ENCODE measurements around the gene ASXL3. TPM values are rescaled to one million over a fixed set of nuclear protein-coding genes. Genes with fewer than 3 reads are reported as not detected.

ASXL3 gene
- total RNA-seq, 2 experiments from 2014 or later = not detected

- ChIA-PET POLR2A (no interaction called here), CTCF (no interaction called here)
- Mint-ChIP-seq H3K4me3 (no peak overlapping the region), H3K4me1 (ENCODE audit: low read depth) (no peaks in the 10 kb centered on the region), H3K27me3 (peaks cover 5% of the 10 kb centered on the region), H3K9me3 (peaks cover 7% of the 10 kb centered on the region), H3K27ac (no peak overlapping the region), H3K36me3 (no peaks in the 10 kb centered on the region)
- no peak for DNase-seq
- intact Hi-C loops (cut with micrococcal nuclease) = no loop called here
Observed at GRCh38 chr18:33571998-33572787, 5.8 kb upstream of the ASXL3 start.

- CTCF ChIA-PET = no interaction called here
- Mint-ChIP-seq H3K4me3 (no peak overlapping the region), H3K27me3 (peaks cover 11% of the 10 kb centered on the region), H3K27ac (no peak overlapping the region), H3K36me3 (peaks cover 3% of the 10 kb centered on the region), H3K9me3 (no peaks in the 10 kb centered on the region), H3K4me1 (ENCODE audit: low read depth) (peaks cover 5% of the 10 kb centered on the region)
- POLR2A ChIA-PET = no interaction called here
- intact Hi-C loops (cut with micrococcal nuclease) = no loop called here
- DNase-seq = no peak
Observed at GRCh38 chr18:33573193-33573592, 4.8 kb upstream of the ASXL3 start.

DNA sequence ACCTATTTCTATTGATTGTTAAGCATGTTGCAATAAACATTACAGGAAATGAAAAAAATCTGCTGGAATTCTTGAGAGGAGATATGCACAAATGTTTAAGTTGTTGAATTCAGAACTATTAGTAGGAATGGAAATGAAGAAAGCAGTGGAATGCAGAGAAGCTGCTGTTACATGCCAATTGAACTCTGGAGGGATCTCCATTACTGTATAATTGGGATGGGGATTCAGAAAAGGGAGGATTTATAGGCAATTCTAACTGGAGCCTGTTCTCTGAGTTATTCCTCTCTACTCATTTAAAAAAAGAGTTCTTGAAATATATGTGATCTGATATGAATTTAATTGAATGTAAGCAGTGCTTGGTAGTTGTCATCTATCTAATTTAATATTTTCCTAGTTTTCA, 2.6 kb upstream of the ASXL3 start:
- intact Hi-C loops (cut with micrococcal nuclease) = no loop called here
- ChIA-PET CTCF (no interaction called here), POLR2A (no interaction called here)
- H3K36me3 Mint-ChIP-seq = peaks cover 3% of the 10 kb centered on the region
- H3K4me1 Mint-ChIP-seq (ENCODE audit: low read depth) = peaks cover 5% of the 10 kb centered on the region
- no peaks in the 10 kb centered on the region for H3K9me3 Mint-ChIP-seq
- DNase-seq = no peak
- H3K4me3 Mint-ChIP-seq = no peak overlapping the region
- H3K27ac Mint-ChIP-seq = no peak overlapping the region
- H3K27me3 Mint-ChIP-seq = peaks cover 13% of the 10 kb centered on the region

DNA sequence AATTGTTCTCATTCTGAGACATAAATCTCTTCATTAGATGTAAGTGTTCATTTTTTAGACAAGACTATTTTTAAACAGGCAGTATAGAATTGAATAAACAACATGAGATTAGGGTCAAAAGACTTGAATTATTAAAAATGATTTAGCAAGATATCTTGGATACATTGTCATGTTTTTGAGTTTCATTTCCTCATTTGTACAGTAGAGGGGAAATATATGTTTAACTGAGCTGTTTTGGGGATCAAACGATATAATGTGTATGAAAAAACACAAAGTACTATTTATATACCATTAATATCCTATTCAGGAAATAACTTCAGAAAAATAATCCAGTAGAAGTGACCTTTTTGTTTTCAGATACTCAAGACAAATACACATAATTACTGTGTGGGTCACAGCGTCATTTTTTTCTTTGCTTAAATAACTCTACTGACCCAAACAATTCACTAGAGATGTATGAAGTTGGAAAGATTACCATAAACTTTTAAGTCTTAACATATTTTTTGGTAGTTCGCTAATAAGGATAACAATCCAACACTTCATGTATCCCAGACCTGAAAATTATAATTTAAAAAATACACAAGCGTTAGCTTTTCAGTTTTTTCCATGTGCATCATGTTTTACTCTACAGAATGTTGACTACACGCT, 896 bp upstream of the ASXL3 start:
- H3K4me1 Mint-ChIP-seq (ENCODE audit: low read depth) = peaks cover 5% of the 10 kb centered on the region
- ChIA-PET POLR2A (no interaction called here), CTCF (no interaction called here)
- H3K27me3 Mint-ChIP-seq = peaks cover 13% of the 10 kb centered on the region
- intact Hi-C loops (cut with micrococcal nuclease) = no loop called here
- H3K36me3 Mint-ChIP-seq = peaks cover 3% of the 10 kb centered on the region
- DNase-seq = no peak
- H3K4me3 Mint-ChIP-seq = no peak overlapping the region
- no peak overlapping the region for H3K27ac Mint-ChIP-seq
- H3K9me3 Mint-ChIP-seq = no peaks in the 10 kb centered on the region

GRCh38 chr18:33578518-33579348, 714 bp downstream of the ASXL3 start:
- ChIA-PET CTCF (no interaction called here), POLR2A (no interaction called here)
- Mint-ChIP-seq H3K27ac (no peak overlapping the region), H3K4me1 (ENCODE audit: low read depth) (peaks cover 5% of the 10 kb centered on the region), H3K36me3 (peaks cover 3% of the 10 kb centered on the region), H3K9me3 (no peaks in the 10 kb centered on the region), H3K4me3 (no peak overlapping the region), H3K27me3 (peaks cover 13% of the 10 kb centered on the region)
- intact Hi-C loops (cut with micrococcal nuclease) = no loop called here
- no peak for DNase-seq

- no peaks in the 10 kb centered on the region for H3K9me3 Mint-ChIP-seq
- ChIA-PET CTCF (no interaction called here), POLR2A (no interaction called here)
- H3K27ac Mint-ChIP-seq = no peak overlapping the region
- intact Hi-C loops (cut with micrococcal nuclease) = no loop called here
- no peak overlapping the region for H3K4me3 Mint-ChIP-seq
- peaks cover 13% of the 10 kb centered on the region for H3K27me3 Mint-ChIP-seq
- peaks cover 3% of the 10 kb centered on the region for H3K36me3 Mint-ChIP-seq
- no peak for DNase-seq
- H3K4me1 Mint-ChIP-seq (ENCODE audit: low read depth) = peaks cover 5% of the 10 kb centered on the region
Observed at GRCh38 chr18:33579349-33580215, 1.6 kb downstream of the ASXL3 start.

- Mint-ChIP-seq H3K36me3 (peaks cover 3% of the 10 kb centered on the region), H3K9me3 (no peaks in the 10 kb centered on the region), H3K27ac (no peak overlapping the region), H3K4me3 (no peak overlapping the region), H3K4me1 (ENCODE audit: low read depth) (peaks cover 5% of the 10 kb centered on the region), H3K27me3 (peaks cover 8% of the 10 kb centered on the region)
- intact Hi-C loops (cut with micrococcal nuclease) = no loop called here
- POLR2A ChIA-PET = no interaction called here
- CTCF ChIA-PET = no interaction called here
- DNase-seq = no peak
Observed at GRCh38 chr18:33580546-33580945, 2.5 kb downstream of the ASXL3 start.

GRCh38 chr18:33581856-33582255, 3.8 kb downstream of the ASXL3 start:
- Mint-ChIP-seq H3K27me3 (peaks cover 8% of the 10 kb centered on the region), H3K4me1 (ENCODE audit: low read depth) (peaks cover 5% of the 10 kb centered on the region), H3K27ac (no peak overlapping the region), H3K4me3 (no peak overlapping the region), H3K9me3 (no peaks in the 10 kb centered on the region), H3K36me3 (peaks cover 3% of the 10 kb centered on the region)
- intact Hi-C loops (cut with micrococcal nuclease) = no loop called here
- POLR2A ChIA-PET = no interaction called here
- DNase-seq = no peak
- CTCF ChIA-PET = no interaction called here

DNA sequence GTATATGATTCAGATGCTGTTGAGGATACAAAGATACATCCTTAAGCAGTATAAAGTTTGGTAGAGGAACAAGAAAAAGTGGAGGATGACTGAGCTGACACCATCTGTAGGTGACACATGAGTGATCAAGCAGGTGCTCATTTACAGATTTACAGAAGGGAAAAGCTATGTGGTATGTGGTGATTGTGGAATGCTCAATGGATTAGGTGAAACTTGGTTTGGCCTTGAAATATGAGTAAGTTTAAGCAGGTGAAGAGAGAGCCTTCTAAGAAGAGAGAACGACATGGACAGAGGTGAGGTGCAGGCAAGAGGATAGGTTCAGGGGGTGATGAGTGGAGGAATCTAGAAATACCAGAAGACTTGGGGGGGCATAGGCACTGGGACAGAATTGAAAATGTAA, 5.9 kb downstream of the ASXL3 start:
- no peaks in the 10 kb centered on the region for H3K36me3 Mint-ChIP-seq
- no peak for DNase-seq
- no peaks in the 10 kb centered on the region for H3K9me3 Mint-ChIP-seq
- CTCF ChIA-PET = no interaction called here
- no peaks in the 10 kb centered on the region for H3K4me1 Mint-ChIP-seq (ENCODE audit: low read depth)
- H3K27ac Mint-ChIP-seq = no peak overlapping the region
- POLR2A ChIA-PET = no interaction called here
- H3K27me3 Mint-ChIP-seq = no peaks in the 10 kb centered on the region
- no peak overlapping the region for H3K4me3 Mint-ChIP-seq
- intact Hi-C loops (cut with micrococcal nuclease) = no loop called here

DNA sequence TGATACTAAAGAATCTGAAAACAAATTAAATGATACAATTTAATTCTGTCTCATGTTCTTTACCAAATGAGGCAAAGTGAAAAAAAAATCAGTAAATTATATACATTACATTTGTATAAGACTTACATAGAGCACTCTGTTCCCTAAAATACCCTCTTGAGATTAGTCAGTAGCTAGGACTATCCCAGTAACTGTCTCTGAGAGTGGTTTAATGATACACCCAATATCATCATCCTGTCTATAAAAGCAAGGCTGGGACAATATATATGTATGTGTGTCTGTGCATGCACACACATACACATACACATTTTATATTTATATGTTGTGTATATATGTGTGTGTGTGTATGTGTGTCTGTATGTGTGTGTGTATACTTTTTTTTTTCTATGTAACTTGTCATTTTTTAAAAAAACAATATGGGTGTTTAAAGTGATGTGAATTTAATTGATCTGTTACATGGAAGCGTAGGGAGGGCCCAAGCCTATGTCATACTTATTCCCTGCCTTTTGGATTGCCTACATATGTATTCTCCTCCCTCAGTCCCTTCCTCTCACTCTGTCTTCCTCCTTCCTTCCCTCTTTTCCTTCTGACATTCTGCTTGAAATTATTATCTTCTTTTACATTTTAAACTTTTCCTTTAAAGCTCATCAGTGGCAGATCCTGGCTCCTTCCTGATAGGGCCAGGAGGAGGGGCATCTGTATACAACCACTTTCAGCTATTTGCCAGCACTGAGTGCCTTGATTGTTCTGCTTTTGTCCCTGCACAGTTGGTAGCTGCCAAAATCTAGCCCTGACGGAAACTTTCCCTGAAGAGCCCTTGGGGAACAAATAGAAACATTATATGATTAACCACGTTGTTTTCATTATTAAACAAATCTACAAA, 6.8 kb downstream of the ASXL3 start:
- Mint-ChIP-seq H3K4me3 (no peak overlapping the region), H3K27me3 (no peaks in the 10 kb centered on the region), H3K4me1 (ENCODE audit: low read depth) (no peaks in the 10 kb centered on the region), H3K9me3 (no peaks in the 10 kb centered on the region), H3K36me3 (no peaks in the 10 kb centered on the region), H3K27ac (no peak overlapping the region)
- CTCF ChIA-PET = no interaction called here
- no peak for DNase-seq
- POLR2A ChIA-PET = no interaction called here
- intact Hi-C loops (cut with micrococcal nuclease) = no loop called here

GRCh38 chr18:33585431-33585775, 7.4 kb downstream of the ASXL3 start:
- Mint-ChIP-seq H3K36me3 (no peaks in the 10 kb centered on the region), H3K4me3 (no peak overlapping the region), H3K9me3 (no peaks in the 10 kb centered on the region), H3K27me3 (no peaks in the 10 kb centered on the region), H3K27ac (no peak overlapping the region), H3K4me1 (ENCODE audit: low read depth) (no peaks in the 10 kb centered on the region)
- CTCF ChIA-PET = no interaction called here
- intact Hi-C loops (cut with micrococcal nuclease) = no loop called here
- POLR2A ChIA-PET = no interaction called here
- no peak for DNase-seq

Measured in activated CD4-positive, alpha-beta memory T cell treated with anti-CD3 and anti-CD28 coated beads for 36 hours (primary cell).